Smooth muscle cell (in vitro differentiated cells): ENCODE measurements around the gene FKBP2. TPM values are rescaled to one million over a fixed set of nuclear protein-coding genes. Genes with fewer than 3 reads are reported as not detected.
A peak's percentile ranks its signal among the peaks of the same experiment; 100 is the strongest.

Experiments used
- DNase-seq: peaks from one replicate; lab custom pipeline; 2025; ENCODE audit not compliant: unreplicated experiment; lab: John Stamatoyannopoulos, UW
- H2AFZ ChIP-seq: fragments of 200-600 bp; sonication (generic); 2 replicates; pipeline ENCODE4 v1.6.0; 2016; ENCODE audit warnings: antibody characterized with exemption, low read depth, mild to moderate bottlenecking
- H3F3A ChIP-seq: fragments of 200-600 bp; sonication (generic); 2 replicates; pipeline ENCODE4 v1.6.0; 2017; ENCODE audit warnings: antibody characterized with exemption, low read depth
- H3K27ac ChIP-seq: fragments of 200-600 bp; sonication (generic); 2 replicates; pipeline ENCODE4 v1.5.1; 2016; ENCODE audit warnings: low read depth, mild to moderate bottlenecking
- H3K27me3 ChIP-seq: fragments of 200-600 bp; sonication (generic); 2 replicates; pipeline ENCODE4 v1.6.1; 2016; ENCODE audit warnings: low read depth, mild to moderate bottlenecking
- H3K36me3 ChIP-seq: fragments of 200-600 bp; sonication (generic); 2 replicates; pipeline ENCODE4 v1.5.1; 2016; ENCODE audit warnings: low read depth
- H3K4me1 ChIP-seq: fragments of 200-600 bp; sonication (generic); 2 replicates; pipeline ENCODE4 v1.5.1; 2016; ENCODE audit warnings: low read depth
- H3K4me2 ChIP-seq: fragments of 200-600 bp; sonication (generic); 2 replicates; pipeline ENCODE4 v1.6.0; 2016; ENCODE audit warnings: mild to moderate bottlenecking
- H3K4me3 ChIP-seq: fragments of 200-600 bp; sonication (generic); 2 replicates; pipeline ENCODE4 v1.5.1; 2016; ENCODE audit warnings: mild to moderate bottlenecking
- H3K79me2 ChIP-seq: fragments of 200-600 bp; sonication (generic); 2 replicates; pipeline ENCODE4 v1.6.0; 2016; ENCODE audit warnings: low read depth, mild to moderate bottlenecking
- H3K9ac ChIP-seq: fragments of 200-600 bp; sonication (generic); 2 replicates; pipeline ENCODE4 v1.6.0; 2016; ENCODE audit warnings: low read depth
- H3K9me3 ChIP-seq: fragments of 200-600 bp; sonication (generic); replicated peaks from 2 replicates; pipeline ENCODE4 v1.5.1; 2016; ENCODE audit warnings: low read depth
- H4K20me1 ChIP-seq: fragments of 200-600 bp; sonication (generic); 2 replicates; pipeline ENCODE4 v1.6.0; 2016; ENCODE audit warnings: low read depth
- CTCF ChIP-seq: fragments of 200-600 bp; sonication (generic); IDR thresholded peaks from 2 replicates; pipeline ENCODE4 v1.5.1; 2017; ENCODE audit warnings: borderline replicate concordance, mild to moderate bottlenecking, antibody characterized with exemption; ENCODE audit not compliant: insufficient read depth, poor library complexity, severe bottlenecking
- WGBS: methylation state at CpG from one replicate; pipeline ENCODE4 v1.1.7; 2016; ENCODE audit warnings: low lambda C conversion rate; 5-methylcytosine and 5-hydroxymethylcytosine counted together
- polyA plus RNA-seq: library from polyadenylated mRNA; unstranded; fragments of >200 nt; fragmentation: Nextera tagmentation; extraction: Ambion mirVana; gene quantifications from 2 replicates; pipeline ENCODE4 v1.2.1, GENCODE V29; 2016
- total RNA-seq: library from RNA; depleted of rRNA; stranded (reverse); fragments of >200 nt; gene quantifications from 2 replicates; pipeline ENCODE4 v1.2.3, GENCODE V29; 2014

FKBP2 gene
- total and polyA plus RNA-seq, 2 experiments from 2014 or later = 51.3 to 231 TPM

GRCh38 chr11:64230171-64230984 is 10.5 kb upstream of the FKBP2 start, which contains the start of gene DNAJC4:
Gene DNAJC4 (plus strand): TSS chr11:64230548. CDS start chr11:64230855, 307 bp downstream.
- no peaks in the 10 kb centered on the region for H3K27me3 ChIP-seq
- no peaks in the 10 kb centered on the region for H3F3A ChIP-seq
- H2AFZ ChIP-seq = peak within 1 kb of the TSS; percentile 84
- H4K20me1 ChIP-seq = no peaks in the 10 kb centered on the region
- H3K4me3 ChIP-seq = peak within 1 kb of the TSS; percentile 79
- H3K9me3 ChIP-seq = no peaks in the 10 kb centered on the region
- peak; percentile 75 for DNase-seq
- H3K79me2 ChIP-seq = peaks cover 22% of the 10 kb centered on the region
- no peaks in the 10 kb centered on the region for H3K36me3 ChIP-seq
- H3K4me2 ChIP-seq = peak within 1 kb of the TSS; percentile 97
- H3K9ac ChIP-seq = peak within 1 kb of the TSS; percentile 61
- no peak for TF ChIP-seq CTCF
- H3K27ac ChIP-seq = peak within 1 kb of the TSS; percentile 44
- H3K4me1 ChIP-seq = peaks cover 19% of the 10 kb centered on the region
- WGBS = under 1% methylated on average over 58 of the region's 62 CpGs

- Histone ChIP-seq H3K27ac (peak overlapping the region; percentile 3), H2AFZ (peak overlapping the region; percentile 84), H3K79me2 (peaks cover 22% of the 10 kb centered on the region), H3K27me3 (no peaks in the 10 kb centered on the region), H3F3A (no peaks in the 10 kb centered on the region), H4K20me1 (peaks cover 4% of the 10 kb centered on the region), H3K4me1 (peaks cover 19% of the 10 kb centered on the region), H3K36me3 (no peaks in the 10 kb centered on the region), H3K9ac (peak overlapping the region; percentile 61), H3K4me3 (peak overlapping the region; percentile 79), H3K4me2 (peak overlapping the region; percentile 97), H3K9me3 (no peaks in the 10 kb centered on the region)
- no peak for DNase-seq
- 12% methylated on average over 8 of the region's 8 CpGs for WGBS
- no peak for TF ChIP-seq CTCF
These were observed 9.9 kb upstream of the FKBP2 start for GRCh38 chr11:64230985-64231365.

GRCh38 chr11:64231546-64231945 is 9.3 kb upstream of the FKBP2 start:
- no peak overlapping the region for H3K4me3 ChIP-seq
- H3K36me3 ChIP-seq = no peaks in the 10 kb centered on the region
- H3F3A ChIP-seq = no peaks in the 10 kb centered on the region
- peak overlapping the region; percentile 97 for H3K4me2 ChIP-seq
- H4K20me1 ChIP-seq = peaks cover 4% of the 10 kb centered on the region
- no peak overlapping the region for H3K27ac ChIP-seq
- H2AFZ ChIP-seq = no peak overlapping the region
- H3K4me1 ChIP-seq = peaks cover 18% of the 10 kb centered on the region
- no peak for DNase-seq
- WGBS = 89% methylated on average over 7 of the region's 7 CpGs
- no peak for TF ChIP-seq CTCF
- no peaks in the 10 kb centered on the region for H3K27me3 ChIP-seq
- no peak overlapping the region for H3K9ac ChIP-seq
- peaks cover 18% of the 10 kb centered on the region for H3K79me2 ChIP-seq
- no peaks in the 10 kb centered on the region for H3K9me3 ChIP-seq
